RWPE1 (cell line): ENCODE results near the gene CYBRD1.
"Not testable (repeated sequence)": the region's sequence is repeated elsewhere in the genome, so short reads cannot be mapped to it uniquely, and the experiment has no call there.

ENCODE experiments used
- CTCF ChIA-PET: fragments of 350-600 bp; sonication (Branson Sonifier 250); formaldehyde crosslinking; extraction: SDS; loops from one replicate; lab custom pipeline; 2021; lab: Yijun Ruan, JAX
- POLR2A ChIA-PET: fragments of 400-600 bp; formaldehyde crosslinking; extraction: SDS; loops from one replicate; lab custom pipeline; 2020; ENCODE audit warnings: antibody characterized with exemption; ENCODE audit not compliant: low non-redundant PET; lab: Yijun Ruan, JAX
- DNase-seq: peaks from one replicate; pipeline ENCODE4 v3.0.0; 2012; ENCODE audit warnings: low spot score
- H3K27ac ChIP-seq: fragments of 450-650 bp; 2 replicates; pipeline ENCODE4 v1.5.1; 2017
- TF ChIP-seq, protein P1 (sequence below): fragments of 450-650 bp; conservative IDR thresholded peaks from 2 replicates; pipeline ENCODE4 v1.5.1; 2017; ENCODE audit warnings: low read depth, mild to moderate bottlenecking

CYBRD1 gene

DNA sequence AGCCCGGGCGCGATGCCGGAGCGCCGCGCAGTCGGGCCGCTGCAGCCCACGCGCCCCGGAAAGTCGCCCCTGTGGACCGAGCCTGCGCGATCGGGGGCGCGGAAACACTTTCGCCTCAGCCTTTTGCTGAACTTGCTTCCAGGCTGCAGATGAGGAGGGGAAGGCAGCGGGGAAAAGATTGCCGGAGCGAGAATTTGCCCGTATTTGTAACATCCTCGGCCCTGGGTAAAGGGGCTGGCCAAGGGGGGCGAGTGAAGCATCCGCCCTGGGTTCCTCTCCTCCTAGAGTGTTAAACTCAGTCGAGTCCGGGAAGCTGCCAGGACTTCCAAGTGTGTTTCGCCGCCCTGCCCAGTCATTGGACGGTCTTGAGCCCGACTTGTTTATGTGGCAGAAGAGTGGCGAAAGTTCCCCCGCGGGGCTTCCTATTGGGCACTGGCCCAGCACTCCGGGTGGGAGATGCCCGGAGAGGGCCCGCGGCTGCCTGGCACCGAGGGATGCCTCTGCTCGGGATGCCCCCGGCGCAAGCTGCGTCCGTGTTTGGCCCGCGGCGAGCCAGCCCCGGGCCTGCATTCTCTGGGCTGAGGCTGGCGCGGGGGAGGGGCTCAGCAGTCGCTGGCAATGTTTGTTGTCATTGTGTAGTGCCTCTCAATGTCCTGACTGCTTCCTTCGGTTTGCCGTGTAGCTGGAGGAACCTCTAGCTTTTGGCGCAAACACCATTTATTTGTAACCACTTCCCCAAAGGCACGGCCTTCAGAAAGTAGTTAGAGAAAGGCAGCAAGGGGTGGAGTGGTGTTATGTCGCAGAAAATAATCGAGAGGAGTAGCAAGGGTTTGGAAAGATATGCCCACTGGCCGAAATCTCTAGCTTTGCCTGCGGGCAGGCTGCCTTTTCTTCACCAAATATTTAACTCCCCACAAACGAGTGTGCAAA is 1.1 kb downstream of the CYBRD1 start:
- DNase-seq = peak; percentile 46
- TF ChIP-seq, protein P1, sequence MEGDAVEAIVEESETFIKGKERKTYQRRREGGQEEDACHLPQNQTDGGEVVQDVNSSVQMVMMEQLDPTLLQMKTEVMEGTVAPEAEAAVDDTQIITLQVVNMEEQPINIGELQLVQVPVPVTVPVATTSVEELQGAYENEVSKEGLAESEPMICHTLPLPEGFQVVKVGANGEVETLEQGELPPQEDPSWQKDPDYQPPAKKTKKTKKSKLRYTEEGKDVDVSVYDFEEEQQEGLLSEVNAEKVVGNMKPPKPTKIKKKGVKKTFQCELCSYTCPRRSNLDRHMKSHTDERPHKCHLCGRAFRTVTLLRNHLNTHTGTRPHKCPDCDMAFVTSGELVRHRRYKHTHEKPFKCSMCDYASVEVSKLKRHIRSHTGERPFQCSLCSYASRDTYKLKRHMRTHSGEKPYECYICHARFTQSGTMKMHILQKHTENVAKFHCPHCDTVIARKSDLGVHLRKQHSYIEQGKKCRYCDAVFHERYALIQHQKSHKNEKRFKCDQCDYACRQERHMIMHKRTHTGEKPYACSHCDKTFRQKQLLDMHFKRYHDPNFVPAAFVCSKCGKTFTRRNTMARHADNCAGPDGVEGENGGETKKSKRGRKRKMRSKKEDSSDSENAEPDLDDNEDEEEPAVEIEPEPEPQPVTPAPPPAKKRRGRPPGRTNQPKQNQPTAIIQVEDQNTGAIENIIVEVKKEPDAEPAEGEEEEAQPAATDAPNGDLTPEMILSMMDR = no peak
- peak overlapping the region; percentile 96 for H3K27ac ChIP-seq
- ChIA-PET CTCF (interaction anchor here (0.6 kb wide), 1 partner anchor 69 kb away, joined by 3 read pairs; no protein-coding TSS in a partner anchor), POLR2A (interaction anchor here (0.5 kb wide), 1 partner anchor 42 kb away, joined by 5 read pairs; no protein-coding TSS in a partner anchor)

DNA sequence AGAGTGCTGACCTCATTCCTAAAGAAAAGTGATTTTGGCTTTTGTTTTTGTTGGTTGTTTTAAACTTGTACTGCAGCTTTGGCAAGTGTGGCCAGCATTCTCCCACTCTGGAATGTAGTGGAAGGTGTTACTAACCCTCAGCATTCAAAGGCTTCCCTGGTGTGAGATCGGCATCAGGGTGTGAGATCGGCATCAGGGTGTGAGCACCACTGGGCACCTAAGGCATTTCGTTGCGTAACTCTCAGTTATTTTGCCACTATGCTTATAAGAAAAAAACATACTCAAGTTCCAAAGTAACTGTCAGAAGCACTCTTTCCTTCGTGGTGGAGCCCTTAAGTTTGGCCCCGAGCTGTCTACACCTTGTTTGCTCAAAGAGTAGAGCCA is 1.7 kb downstream of the CYBRD1 start:
- CTCF ChIA-PET = interaction anchor here (0.6 kb wide), 1 partner anchor 69 kb away, joined by 3 read pairs; no protein-coding TSS in a partner anchor
- DNase-seq = peak; percentile 80
- POLR2A ChIA-PET = no interaction called here
- H3K27ac ChIP-seq = peak overlapping the region; percentile 96
- TF ChIP-seq, protein P1 = no peak

DNA sequence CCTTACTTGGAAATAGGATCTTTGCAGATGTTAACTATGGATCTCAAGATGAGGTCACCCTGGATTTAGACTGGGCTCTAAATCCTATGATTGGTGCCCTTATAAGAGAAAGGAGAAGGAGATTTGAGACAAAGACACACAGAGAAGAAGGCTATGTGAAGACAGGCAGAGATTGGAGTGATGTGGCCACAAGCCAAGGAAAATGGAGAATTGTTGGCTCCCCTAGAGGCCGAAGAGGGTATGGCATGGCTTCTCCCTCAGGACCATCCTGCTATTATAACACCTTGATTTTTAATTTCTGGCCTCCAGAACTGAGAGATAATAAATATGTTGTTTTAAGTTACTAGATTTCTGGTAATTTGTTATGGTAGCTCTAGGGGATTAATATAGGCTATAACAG is 7.6 kb downstream of the CYBRD1 start:
- ChIA-PET CTCF (no interaction called here), POLR2A (no interaction called here)
- DNase-seq = no peak
- H3K27ac ChIP-seq = no peak overlapping the region
- TF ChIP-seq, protein P1 = peak; percentile 53

DNA sequence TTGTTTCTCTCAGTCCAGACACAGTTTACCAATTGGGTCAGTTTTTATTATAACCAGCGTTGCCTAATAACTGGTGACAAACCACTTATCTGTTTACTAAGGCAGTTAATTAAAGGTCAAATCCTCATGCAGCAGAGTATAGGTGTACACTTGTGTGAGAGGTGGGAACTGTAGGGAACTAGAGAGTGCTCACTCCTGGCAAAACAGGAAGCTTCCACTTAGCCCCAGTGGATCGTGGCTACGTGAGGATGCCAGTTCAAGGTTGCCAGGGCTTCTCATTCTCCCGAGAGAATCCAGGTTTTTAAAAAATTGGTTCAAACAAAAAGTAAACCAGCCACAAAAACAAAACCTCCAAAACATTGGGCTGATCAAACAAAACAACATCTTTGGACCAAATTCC is 8.1 kb downstream of the CYBRD1 start:
- ChIA-PET CTCF (interaction anchor here (0.7 kb wide), 1 partner anchor 649 kb away, joined by 3 read pairs; no protein-coding TSS in a partner anchor), POLR2A (no interaction called here)
- no peak for DNase-seq
- TF ChIP-seq, protein P1 = no peak
- H3K27ac ChIP-seq = no peak overlapping the region

DNA sequence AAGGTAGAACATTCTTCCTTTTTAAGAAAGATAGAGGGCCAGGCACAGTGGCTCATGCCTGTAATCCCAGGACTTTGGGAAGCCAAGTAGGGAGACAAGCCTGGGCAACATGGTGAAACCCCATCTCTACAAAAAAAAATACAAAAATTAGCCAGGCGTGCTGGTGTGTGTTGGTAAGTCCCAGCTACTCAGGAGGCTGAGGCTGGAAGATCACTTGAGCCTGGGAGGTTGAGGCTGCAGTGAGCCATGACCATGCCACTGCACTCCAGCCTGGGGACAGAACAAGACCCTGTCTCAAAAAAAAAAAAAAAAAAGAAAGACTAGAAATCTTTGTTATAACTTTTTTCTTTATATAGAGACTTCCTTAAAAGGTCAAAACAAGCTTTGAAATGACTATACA is 8.6 kb downstream of the CYBRD1 start:
- not testable (repeated sequence) for DNase-seq, H3K27ac ChIP-seq
- ChIA-PET POLR2A (interaction anchor here (0.6 kb wide), 2 partner anchors 112 to 602 kb away, joined by 4 to 5 read pairs; no protein-coding TSS in a partner anchor), CTCF (interaction anchor here (0.6 to 0.7 kb wide), 2 partner anchors 195 to 649 kb away, joined by 3 read pairs; no protein-coding TSS in a partner anchor)

DNA sequence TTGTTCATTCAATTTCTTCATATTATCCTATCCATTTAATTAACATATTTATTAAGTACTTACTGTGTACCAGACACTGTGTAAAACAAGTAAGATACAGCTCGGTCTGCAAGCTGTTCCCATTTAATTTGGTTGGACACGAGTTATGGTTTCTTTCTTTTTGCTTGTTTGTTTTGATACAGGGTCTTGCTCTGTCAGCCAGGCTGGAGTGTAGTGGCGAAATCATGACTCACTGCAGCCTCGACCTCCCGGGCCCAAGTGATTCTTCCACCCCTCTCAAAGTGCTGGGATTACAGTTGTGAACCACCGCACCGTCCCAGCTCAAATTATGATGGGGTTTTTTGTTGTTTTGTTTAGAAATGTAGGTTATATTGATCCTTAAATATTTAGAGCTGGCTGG is 9.0 kb downstream of the CYBRD1 start:
- ChIA-PET CTCF (interaction anchor here (0.6 to 0.7 kb wide), 2 partner anchors 9 to 195 kb away, joined by 3 read pairs; no protein-coding TSS in a partner anchor), POLR2A (interaction anchor here (0.6 kb wide), 2 partner anchors 113 to 603 kb away, joined by 4 to 5 read pairs; no protein-coding TSS in a partner anchor)
- H3K27ac ChIP-seq = no peak overlapping the region
- TF ChIP-seq, protein P1 = no peak
- no peak for DNase-seq
